HG02884 (cell line): ENCODE measurements around the gene GDPGP1.

ENCODE experiments used
- ATAC-seq: cut with Tn5 transposase; IDR thresholded peaks from one replicate; pipeline ENCODE4 v1.9.1; 2021; ENCODE audit warnings: mild to moderate bottlenecking, moderate library complexity; ENCODE audit not compliant: unreplicated experiment

The GDPGP1 gene

DNA sequence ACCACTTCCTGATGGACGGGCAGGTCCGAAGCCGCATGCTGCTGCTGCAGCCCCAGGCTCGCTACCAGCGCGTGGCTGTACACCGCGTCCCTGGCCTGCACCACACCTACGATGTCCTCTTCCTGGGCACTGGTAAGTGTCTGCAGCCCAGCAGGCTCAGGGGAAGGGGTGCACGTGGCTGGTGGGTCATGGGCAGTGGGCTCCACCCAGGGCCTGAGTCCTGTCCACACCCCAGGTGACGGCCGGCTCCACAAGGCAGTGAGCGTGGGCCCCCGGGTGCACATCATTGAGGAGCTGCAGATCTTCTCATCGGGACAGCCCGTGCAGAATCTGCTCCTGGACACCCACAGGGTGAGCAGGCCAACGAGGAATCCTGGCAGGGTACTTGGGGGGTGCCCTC is 9.0 kb upstream of the GDPGP1 start:
- no peak for ATAC-seq

DNA sequence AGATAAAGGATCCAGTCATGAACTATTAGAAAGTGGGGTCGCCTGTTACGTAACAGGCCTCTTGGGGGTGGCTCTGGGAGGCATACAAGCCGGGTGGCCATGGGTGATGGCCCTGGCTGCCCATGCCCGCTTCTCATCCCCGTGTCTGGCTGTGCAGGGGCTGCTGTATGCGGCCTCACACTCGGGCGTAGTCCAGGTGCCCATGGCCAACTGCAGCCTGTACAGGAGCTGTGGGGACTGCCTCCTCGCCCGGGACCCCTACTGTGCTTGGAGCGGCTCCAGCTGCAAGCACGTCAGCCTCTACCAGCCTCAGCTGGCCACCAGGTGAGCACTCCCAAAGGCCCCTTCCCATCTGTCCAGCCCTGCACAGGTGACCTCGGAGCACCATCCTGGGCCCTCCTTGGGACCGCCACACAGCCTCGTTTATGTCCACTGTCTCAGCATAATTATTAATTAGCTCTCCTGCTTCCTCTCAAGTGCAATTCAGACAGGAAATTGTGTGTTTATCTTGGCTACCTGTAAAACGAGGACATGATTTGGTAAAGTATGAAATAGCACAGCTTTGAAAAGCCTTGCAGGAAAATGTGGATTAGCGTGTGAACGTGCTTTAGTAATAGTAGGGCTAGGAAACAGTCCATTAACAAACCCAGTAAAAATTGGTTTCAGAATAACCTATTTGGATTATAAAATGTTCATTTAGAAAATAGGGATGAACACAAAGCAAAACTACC is 8.3 kb upstream of the GDPGP1 start:
- ATAC-seq: no peak

GRCh38 chr15:90227336-90227735 is 6.7 kb upstream of the GDPGP1 start:
- no peak for ATAC-seq

DNA sequence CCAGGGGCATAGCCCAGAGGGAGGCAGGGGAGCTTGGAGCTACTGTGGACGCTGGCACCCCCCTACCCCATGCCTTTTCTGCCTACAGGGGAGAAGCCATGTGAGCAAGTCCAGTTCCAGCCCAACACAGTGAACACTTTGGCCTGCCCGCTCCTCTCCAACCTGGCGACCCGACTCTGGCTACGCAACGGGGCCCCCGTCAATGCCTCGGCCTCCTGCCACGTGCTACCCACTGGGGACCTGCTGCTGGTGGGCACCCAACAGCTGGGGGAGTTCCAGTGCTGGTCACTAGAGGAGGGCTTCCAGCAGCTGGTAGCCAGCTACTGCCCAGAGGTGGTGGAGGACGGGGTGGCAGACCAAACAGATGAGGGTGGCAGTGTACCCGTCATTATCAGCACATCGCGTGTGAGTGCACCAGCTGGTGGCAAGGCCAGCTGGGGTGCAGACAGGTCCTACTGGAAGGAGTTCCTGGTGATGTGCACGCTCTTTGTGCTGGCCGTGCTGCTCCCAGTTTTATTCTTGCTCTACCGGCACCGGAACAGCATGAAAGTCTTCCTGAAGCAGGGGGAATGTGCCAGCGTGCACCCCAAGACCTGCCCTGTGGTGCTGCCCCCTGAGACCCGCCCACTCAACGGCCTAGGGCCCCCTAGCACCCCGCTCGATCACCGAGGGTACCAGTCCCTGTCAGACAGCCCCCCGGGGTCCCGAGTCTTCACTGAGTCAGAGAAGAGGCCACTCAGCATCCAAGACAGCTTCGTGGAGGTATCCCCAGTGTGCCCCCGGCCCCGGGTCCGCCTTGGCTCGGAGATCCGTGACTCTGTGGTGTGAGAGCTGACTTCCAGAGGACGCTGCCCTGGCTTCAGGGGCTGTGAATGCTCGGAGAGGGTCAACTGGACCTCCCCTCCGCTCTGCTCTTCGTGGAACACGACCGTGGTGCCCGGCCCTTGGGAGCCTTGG is 5.9 kb upstream of the GDPGP1 start:
- no peak for ATAC-seq

GRCh38 chr15:90228960-90229359 is 5.0 kb upstream of the GDPGP1 start:
- no peak for ATAC-seq

GRCh38 chr15:90230071-90230494 is 3.9 kb upstream of the GDPGP1 start:
- ATAC-seq: no peak

DNA sequence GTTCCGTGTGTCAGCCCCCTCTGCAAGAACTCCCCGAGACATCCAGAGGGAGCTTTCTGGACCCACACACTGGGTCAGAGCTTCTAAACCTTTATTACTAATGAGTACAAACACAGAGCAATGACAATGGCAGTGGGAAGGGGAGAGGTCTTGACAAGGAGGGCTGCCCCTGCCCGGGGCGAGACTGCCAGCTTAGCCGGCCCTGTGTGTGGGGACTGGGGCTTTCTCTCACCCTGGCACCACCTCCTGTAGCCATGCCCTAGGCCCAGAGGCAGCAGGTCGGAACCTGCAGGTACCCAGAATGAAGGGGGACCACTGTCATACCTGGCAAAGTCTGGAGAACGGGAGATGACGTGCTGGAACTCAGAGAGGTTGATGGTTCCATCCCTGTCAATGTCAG is 3.4 kb upstream of the GDPGP1 start:
- no peak for ATAC-seq

DNA sequence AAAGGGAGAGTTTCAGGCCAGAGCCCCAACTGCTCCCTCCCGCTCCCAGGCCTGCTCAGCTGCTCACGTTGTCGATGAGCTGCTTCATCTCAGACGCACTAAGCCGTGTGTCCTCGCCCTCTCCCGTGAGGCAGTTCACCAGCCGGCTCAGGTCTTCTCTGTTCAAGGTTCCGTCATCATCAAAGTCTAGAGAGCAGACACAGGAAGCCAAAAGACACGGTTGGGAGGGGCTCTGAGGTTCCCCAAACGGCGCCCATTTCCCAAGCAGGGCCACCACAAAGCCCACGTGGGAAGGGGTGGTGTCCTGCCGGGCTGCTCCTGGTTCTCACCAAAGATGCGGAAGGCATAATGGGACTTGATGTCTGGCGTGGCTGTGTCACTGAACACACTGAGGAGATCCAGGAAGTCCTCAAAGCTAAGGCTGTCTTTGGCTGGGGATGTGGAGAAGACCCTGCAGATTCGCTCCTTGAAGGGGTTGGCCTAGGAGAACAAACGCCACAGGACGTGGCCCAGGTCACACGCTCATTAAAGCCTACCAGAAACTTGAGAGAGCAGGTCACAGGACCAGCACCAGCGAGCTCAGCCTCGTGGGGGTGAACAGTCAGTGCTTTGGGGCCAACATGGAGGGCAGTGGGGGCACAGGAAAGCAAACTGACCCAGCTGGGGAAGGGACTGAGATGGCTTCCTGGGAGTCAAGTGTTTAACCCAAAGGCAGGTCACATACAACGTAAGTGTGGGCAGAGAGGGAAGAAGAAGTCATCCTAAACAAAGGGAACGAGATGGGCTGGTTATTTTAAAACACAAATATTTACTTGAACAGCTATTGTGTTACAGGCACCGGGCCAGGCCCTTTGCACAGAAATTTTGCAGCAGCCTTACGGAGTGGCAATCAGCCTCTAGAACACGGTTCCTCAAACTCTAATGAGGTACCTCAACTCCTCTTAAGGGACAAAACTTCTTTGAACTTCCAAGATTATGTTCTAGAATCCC is 2.7 kb upstream of the GDPGP1 start:
- no peak for ATAC-seq

GRCh38 chr15:90232196-90232595 is 1.8 kb upstream of the GDPGP1 start:
- no peak for ATAC-seq

DNA sequence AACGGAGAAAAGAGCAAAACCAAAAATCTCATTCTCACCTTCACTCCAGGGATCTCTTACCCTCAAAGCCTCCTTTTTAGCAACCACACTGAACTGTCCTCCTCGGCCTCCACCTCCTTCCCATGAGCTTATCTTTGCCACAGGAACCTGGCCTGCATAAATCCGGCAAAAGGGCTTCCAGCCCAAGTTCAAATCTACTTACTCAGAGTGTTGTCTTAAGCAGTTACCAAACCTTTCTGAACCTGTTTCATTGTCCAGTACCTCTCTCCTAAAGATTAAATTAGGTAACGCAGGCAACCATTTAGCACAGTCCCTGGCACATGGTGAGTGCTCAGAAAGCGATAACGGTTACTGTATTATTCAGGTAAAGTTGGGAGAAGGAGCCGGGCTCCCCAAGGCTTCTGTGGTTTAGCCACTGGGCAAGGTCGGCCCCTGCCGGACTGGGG is 1.0 kb upstream of the GDPGP1 start:
- ATAC-seq: no peak

GRCh38 chr15:90233387-90234095 is 468 bp upstream of the GDPGP1 start, which contains the start of gene CIB1:
Gene CIB1, minus strand, starts transcription at chr15:90233941. Its CDS starts 56 bp downstream, at chr15:90233885.
- peak; percentile 90 for ATAC-seq

- ATAC-seq: no peak
Observed at GRCh38 chr15:90239371-90239770, 5.4 kb downstream of the GDPGP1 start.

GRCh38 chr15:90240856-90241255 is 6.8 kb downstream of the GDPGP1 start:
- no peak for ATAC-seq

GRCh38 chr15:90241343-90242192 is 7.6 kb downstream of the GDPGP1 start:
- ATAC-seq: no peak

DNA sequence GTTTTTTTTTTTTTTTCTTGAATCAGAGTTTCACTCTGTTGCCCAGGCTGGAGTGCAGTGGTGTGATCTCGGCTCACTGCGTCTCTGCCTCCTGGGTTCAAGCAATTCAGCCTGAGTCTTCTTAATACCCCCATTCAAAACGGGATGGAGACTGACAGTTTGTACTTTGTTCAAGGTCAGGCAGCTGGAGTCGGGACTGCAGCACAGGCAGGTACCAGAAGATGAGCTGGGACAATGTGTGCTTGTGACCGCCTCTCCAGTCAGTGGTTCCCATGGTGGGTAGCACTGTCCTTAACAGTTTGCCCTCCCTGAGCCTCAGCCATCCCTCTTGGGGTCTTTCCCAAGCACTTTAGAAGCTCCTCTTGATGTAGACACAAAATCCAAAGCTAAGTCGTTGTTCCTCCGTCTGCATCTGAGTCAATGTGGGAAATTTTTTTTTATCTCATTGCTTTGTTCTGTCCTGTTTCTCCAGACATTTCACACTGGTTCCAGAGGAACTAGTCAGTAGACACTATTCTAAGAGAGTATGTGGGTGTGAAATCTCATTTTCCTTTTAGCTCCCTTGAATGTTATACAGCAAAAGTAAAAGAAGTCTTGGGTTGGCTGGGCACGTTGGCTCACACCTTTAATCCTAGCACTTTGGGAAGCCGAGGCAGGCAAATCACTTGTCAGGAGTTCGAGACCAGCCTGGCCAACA is 10.1 kb downstream of the GDPGP1 start:
- no peak for ATAC-seq

GRCh38 chr15:90248789-90249202 is 14.8 kb downstream of the GDPGP1 start:
- ATAC-seq: no peak

GRCh38 chr15:90249203-90249863 is 15.3 kb downstream of the GDPGP1 start, which contains the start of gene TTLL13:
Gene TTLL13, plus strand, starts transcription at chr15:90249556. Its CDS starts 1,075 bp downstream, at chr15:90250631.
- no peak for ATAC-seq

GRCh38 chr15:90257776-90258175 is 23.8 kb downstream of the GDPGP1 start:
- no peak for ATAC-seq
